ENCODE results near the gene CDC42BPA. TPM values are rescaled to one million over a fixed set of nuclear protein-coding genes. Genes with fewer than 3 reads are reported as not detected.

CDC42BPA gene
- total and polyA plus RNA-seq, 2 donors (not counting 3 experiments of a cell fraction or from before 2014, with no cell fraction given), result 26.1 to 92.6 TPM

DNA sequence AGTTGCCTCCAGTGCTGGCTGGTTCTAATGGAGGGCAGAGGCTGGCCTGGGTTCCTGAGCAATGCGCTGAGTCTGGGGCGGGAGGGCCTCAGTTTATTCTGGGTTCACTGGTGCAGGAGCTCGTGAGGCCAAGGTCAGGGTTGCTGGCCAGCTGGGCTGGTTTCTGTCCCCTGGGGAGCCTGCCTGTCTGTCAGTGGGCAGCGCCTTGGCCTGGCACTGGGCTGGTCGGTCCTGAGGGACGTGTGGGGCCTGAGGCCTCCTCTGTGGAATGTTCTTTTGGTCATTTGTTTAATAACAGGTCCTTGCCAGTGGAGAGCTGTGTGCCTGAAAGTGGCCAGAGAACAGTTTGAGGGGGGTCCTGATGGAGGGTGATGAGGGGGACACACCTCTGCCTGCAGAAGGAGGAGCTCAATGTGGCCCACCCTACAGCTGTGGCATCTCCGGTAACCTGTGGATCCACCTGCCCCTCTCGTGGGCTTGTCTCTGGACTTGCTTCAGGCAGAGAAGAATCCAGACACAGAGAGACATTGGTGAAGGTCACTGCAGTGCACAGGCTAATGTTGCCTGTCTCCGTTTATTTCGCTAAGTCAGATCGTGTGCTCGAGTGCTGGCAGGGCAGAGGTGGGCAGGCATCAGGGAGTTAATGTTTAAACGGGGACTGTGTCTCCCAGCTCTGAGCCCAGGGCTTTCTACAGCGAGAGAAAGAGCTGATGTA lies 343.6 kb downstream of the CDC42BPA start:
- H3K27ac ChIP-seq (ENCODE audit: insufficient read depth, low read depth, low read length), result no peak overlapping the region

More for the DNA sequence above, 343.6 kb downstream of the CDC42BPA start:
- Histone ChIP-seq H3K9ac (replicated peaks; ENCODE audit: extremely low read depth, insufficient read depth, low read length) (no peak overlapping the region), H3K4me1 (ENCODE audit: control insufficient read depth, extremely low read depth, insufficient read depth, low read length) (no peaks in the 10 kb centered on the region), H3K27me3 (ENCODE audit: control insufficient read depth in 2 of 2, insufficient read depth in 2 of 2, low read length in 2 of 2) (no peaks in the 10 kb centered on the region), H3K9me3 (replicated peaks; ENCODE audit: control insufficient read depth, insufficient read depth, low read length) (no peaks in the 10 kb centered on the region), H3K36me3 (ENCODE audit: control insufficient read depth in 2 of 2, extremely low read depth in 1 of 2, insufficient read depth in 2 of 2, low read length in 2 of 2) (no peaks in the 10 kb centered on the region), H2AFZ (ENCODE audit: low read depth, low read length) (no peak overlapping the region), H3K4me3 (replicated peaks in 1 of 3; ENCODE audit: insufficient read depth in 1 of 3, low read depth in 1 of 3, low read length in 3 of 3) (no peak overlapping the region), H3K9me1 (replicated peaks; ENCODE audit: control insufficient read depth, extremely low read depth, insufficient read depth, low read length) (no peaks in the 10 kb centered on the region), H3K4me2 (ENCODE audit: insufficient read depth, low read length) (no peak overlapping the region), H3K79me2 (ENCODE audit: control insufficient read depth, insufficient read depth, low read length) (no peaks in the 10 kb centered on the region), H4K20me1 (replicated peaks; ENCODE audit: control insufficient read depth, extremely low read depth, insufficient read depth, low read length) (no peaks in the 10 kb centered on the region)
- BruUV-seq (replicated peaks), result no TSS peak
- dilution Hi-C loops (cut with MboI; ENCODE audit: extremely low pct_ligation_motif_present, low sequenced_read_pairs), result no loop called here
- ChIA-PET POLR2A (no interaction called here), CTCF (interaction anchor here (2.1 to 2.4 kb wide), 2 partner anchors 29 to 348 kb away, joined by 5 to 7 read pairs; no protein-coding TSS in a partner anchor)
- intact Hi-C loops (cut with micrococcal nuclease), result no loop called here
- no peak for FAIRE-seq
- DNase-seq (ENCODE audit: low read depth, low spot score), result no peak
- TF ChIP-seq POLR2A (IDR thresholded peaks at IDR 0.05; ENCODE audit: low read depth, low read length) (no peak), MYC (IDR thresholded peaks at IDR 0.05; ENCODE audit: low read depth, low read length) (no peak), JUN (IDR thresholded peaks at IDR 0.05; ENCODE audit: borderline replicate concordance, insufficient read depth, insufficient read length, low read depth) (no peak), GATA2 (IDR thresholded peaks at IDR 0.05; ENCODE audit: insufficient read depth, insufficient read length, low read depth, low read length) (no peak), EZH2 (IDR thresholded peaks at IDR 0.05; ENCODE audit: borderline replicate concordance, low read depth, low read length, severe bottlenecking) (no peak), FOS (IDR thresholded peaks at IDR 0.05; ENCODE audit: borderline replicate concordance, insufficient read depth, low read length) (no peak), POLR2AphosphoS5 (IDR thresholded peaks at IDR 0.05; ENCODE audit: insufficient read depth, low read depth, low read length) (no peak), CTCF (IDR thresholded peaks at IDR 0.05; ENCODE audit: extremely low read depth in 1 of 2, insufficient read depth in 1 of 2, low read depth in 1 of 2, low read length in 2 of 2) (no peak)
- TF ChIP-seq, protein P1, sequence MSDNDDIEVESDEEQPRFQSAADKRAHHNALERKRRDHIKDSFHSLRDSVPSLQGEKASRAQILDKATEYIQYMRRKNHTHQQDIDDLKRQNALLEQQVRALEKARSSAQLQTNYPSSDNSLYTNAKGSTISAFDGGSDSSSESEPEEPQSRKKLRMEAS (IDR thresholded peaks at IDR 0.05; ENCODE audit: insufficient read depth, insufficient read length), result no peak

Data from endothelial cell of umbilical vein (primary cell).